Esophagus squamous epithelium (tissue), 5 donors: ENCODE data around the gene RAMP3. TPM values are rescaled to one million over a fixed set of nuclear protein-coding genes. Genes with fewer than 3 reads are reported as not detected.

Experiments
- DNase-seq: peaks from one replicate; lab custom pipeline; 2025; lab: John Stamatoyannopoulos, UW
- H3K27ac ChIP-seq, 4 donors: fragments of 200-600 bp; sonication (generic); one replicate each; pipeline ENCODE4 v1.5.1; 2016 to 2019; ENCODE audit warnings: mild to moderate bottlenecking in 1 of 4
- H3K27me3 ChIP-seq, 4 donors: fragments of 200-600 bp; sonication (generic); 1 replicate in 3 of 4; 2 replicates in 1 of 4; pipeline versions ENCODE4 v1.5.1 to v1.6.0; 2017 to 2021; ENCODE audit warnings: antibody characterized with exemption in 1 of 4
- H3K36me3 ChIP-seq, 3 donors: fragments of 200-600 bp; sonication (generic); one replicate each; pipeline ENCODE4 v1.5.1; 2016 to 2019
- H3K4me1 ChIP-seq, 3 donors: fragments of 200-600 bp; sonication (generic); one replicate each; pipeline ENCODE4 v1.5.1; 2017 to 2019
- H3K4me3 ChIP-seq, 4 donors: fragments of 200-600 bp; sonication (generic); 1 replicate in 3 of 4; 2 replicates in 1 of 4; pipeline ENCODE4 v1.5.1; 2016 to 2019; ENCODE audit warnings: mild to moderate bottlenecking in 2 of 4, moderate library complexity in 1 of 4
- H3K9me3 ChIP-seq, 3 donors: fragments of 200-600 bp; sonication (generic); one replicate each; pipeline ENCODE4 v1.5.1; 2016 to 2019
- CTCF ChIP-seq, 6 experiments: fragments of 450-650 bp in 4 of 6; fragments of 200-600 bp in 2 of 6; sonication (generic) in 2 of 6; IDR thresholded peaks; one replicate each; pipeline ENCODE4 v1.5.1; 2016 to 2019; ENCODE audit warnings: antibody characterized with exemption in 6 of 6, mild to moderate bottlenecking in 4 of 6, moderate library complexity in 4 of 6
- POLR2A ChIP-seq, 4 donors: fragments of 450-650 bp; IDR thresholded peaks; one replicate each; pipeline ENCODE4 v1.6.1; 2017; ENCODE audit warnings: antibody characterized with exemption in 4 of 4, mild to moderate bottlenecking in 4 of 4, moderate library complexity in 3 of 4
- WGBS, 2 donors: methylation state at CpG; one replicate each; pipeline ENCODE4 v1.1.5; 2018; 5-methylcytosine and 5-hydroxymethylcytosine counted together
- intact Hi-C: fragments of 100-400 bp; cut with DNase I; formaldehyde crosslinking; loops from one replicate; pipeline ENCODE4 v1.15.0; 2022
- total RNA-seq, 4 donors: library from RNA; depleted of rRNA; stranded (reverse); fragments of >200 nt; gene quantifications; one replicate each; pipeline ENCODE4 v1.1.0, GENCODE V29; 2016
- donor health status: DM: yes; HTN: yes; CAD: no.

Gene RAMP3
- total RNA-seq, 4 donors from 2014 or later, result 7.1 to 35.9 (median 13.2) TPM

- no peaks in the 10 kb centered on the region for H3K4me1 ChIP-seq
- intact Hi-C loops, result no loop called here
- TF ChIP-seq POLR2A (IDR thresholded peaks at IDR 0.05) (no peak), CTCF (IDR thresholded peaks at IDR 0.05) (no peak)
- H3K27ac ChIP-seq, result no peak overlapping the region
- peaks cover 0 to 13% (median 0%) of the 10 kb centered on the region in 4 donors for H3K27me3 ChIP-seq
- no peaks in the 10 kb centered on the region for H3K9me3 ChIP-seq
- DNase-seq, result no peak
- H3K36me3 ChIP-seq, result no peaks in the 10 kb centered on the region
- no peak overlapping the region for H3K4me3 ChIP-seq
- 100% methylated on average over 4 of the region's 8 CpGs; no CpG with 5 or more reads in 1 of the 2 donors for WGBS, 2 donors
These were observed 24.6 kb downstream of the RAMP3 start for GRCh38 chr7:45181991-45182855.

DNA sequence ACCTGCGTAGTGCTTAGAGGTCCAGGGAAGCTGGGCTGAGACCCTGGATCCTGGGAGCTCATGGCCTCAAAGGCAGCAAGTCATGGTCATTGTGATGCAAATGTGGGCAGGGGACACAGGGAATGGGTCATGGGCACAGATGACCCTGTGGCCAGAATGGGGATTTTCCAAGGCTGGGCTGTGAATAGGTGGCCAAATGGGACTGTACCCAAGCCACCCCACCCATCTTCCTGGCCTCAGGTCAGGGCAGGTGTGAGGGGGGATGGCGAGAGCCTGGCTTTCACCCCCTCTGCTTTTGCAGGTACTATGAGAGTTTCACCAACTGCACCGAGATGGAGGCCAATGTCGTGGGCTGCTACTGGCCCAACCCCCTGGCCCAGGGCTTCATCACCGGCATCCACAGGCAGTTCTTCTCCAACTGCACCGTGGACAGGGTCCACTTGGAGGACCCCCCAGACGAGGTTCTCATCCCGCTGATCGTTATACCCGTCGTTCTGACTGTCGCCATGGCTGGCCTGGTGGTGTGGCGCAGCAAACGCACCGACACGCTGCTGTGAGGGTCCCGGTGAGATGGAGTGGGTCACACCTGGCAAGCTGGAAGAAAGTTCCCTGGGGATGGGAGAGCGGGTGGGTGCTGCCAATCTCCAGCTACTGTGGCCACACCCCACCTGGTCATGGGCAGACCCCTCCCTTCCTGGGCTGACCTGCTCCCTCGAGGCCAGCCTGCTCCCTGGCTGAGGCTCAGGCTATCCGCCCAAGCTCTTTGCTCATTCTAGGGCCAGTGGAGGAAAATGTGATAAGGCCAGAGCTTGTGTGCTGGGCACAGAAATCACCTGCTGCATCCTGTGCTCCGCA lies 25.5 kb downstream of the RAMP3 start:
- no peaks in the 10 kb centered on the region for H3K36me3 ChIP-seq
- H3K9me3 ChIP-seq, result no peaks in the 10 kb centered on the region
- no peak overlapping the region for H3K27ac ChIP-seq
- H3K27me3 ChIP-seq, result peaks cover 0 to 13% (median 0%) of the 10 kb centered on the region in 4 donors
- no peaks in the 10 kb centered on the region for H3K4me1 ChIP-seq
- WGBS, 2 donors, result 44 to 75% methylated on average over 5 to 17 of the region's 21 CpGs
- no peak for TF ChIP-seq CTCF (IDR thresholded peaks at IDR 0.05)
- no peak for TF ChIP-seq POLR2A (IDR thresholded peaks at IDR 0.05)
- intact Hi-C loops, result no loop called here
- no peak for DNase-seq
- no peak overlapping the region for H3K4me3 ChIP-seq

GRCh38 chr7:45183711-45184210 lies 26.2 kb downstream of the RAMP3 start:
- no peak for DNase-seq
- 81 to 85% methylated on average over 3 to 8 of the region's 10 CpGs for WGBS, 2 donors
- intact Hi-C loops, result no loop called here
- Histone ChIP-seq H3K9me3 (no peaks in the 10 kb centered on the region), H3K27ac (no peak overlapping the region), H3K27me3 (peaks cover 0 to 12% (median 0%) of the 10 kb centered on the region in 4 donors), H3K4me3 (no peak overlapping the region), H3K4me1 (no peaks in the 10 kb centered on the region), H3K36me3 (no peaks in the 10 kb centered on the region)
- TF ChIP-seq POLR2A (IDR thresholded peaks at IDR 0.05) (no peak), CTCF (IDR thresholded peaks at IDR 0.05) (no peak)

DNA sequence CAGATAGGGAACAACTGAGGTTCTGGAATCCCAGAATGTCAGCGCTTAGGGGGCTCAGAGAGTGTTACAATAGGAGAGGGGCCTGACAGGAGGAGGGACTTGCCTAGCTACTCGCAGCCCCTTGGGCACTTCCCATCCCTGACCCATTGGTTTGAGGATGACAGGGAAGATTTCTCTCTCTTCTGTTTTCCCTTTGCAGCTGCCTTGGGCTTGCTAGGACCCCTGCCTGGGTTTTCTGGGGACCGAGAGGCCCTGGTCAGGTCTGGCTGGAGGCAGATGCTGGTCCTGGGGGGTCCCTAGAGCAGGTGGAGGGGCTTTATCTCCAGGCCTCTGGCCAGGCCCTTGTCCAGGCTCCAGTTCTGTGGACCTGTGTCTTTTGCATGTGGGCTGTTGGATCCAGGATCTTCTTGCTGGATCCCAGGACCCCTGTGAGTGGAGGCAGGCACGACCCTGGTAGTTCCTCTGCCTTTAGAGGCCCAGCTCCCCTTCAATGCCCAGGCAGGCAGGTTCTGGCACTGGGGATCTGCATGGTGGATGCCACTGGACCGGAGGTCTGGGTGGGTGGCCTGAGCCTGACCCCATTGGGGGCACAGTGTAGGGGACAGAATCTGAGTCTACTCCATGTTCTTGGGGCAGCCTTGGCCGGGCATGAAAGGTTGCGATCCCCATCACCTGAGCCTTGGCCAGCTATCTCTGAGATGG lies 26.9 kb downstream of the RAMP3 start:
- 80 to 81% methylated on average over 2 to 4 of the region's 7 CpGs for WGBS, 2 donors
- no peaks in the 10 kb centered on the region for H3K9me3 ChIP-seq
- H3K36me3 ChIP-seq, result no peaks in the 10 kb centered on the region
- intact Hi-C loops, result no loop called here
- H3K4me1 ChIP-seq, result no peaks in the 10 kb centered on the region
- no peak overlapping the region for H3K27ac ChIP-seq
- peaks cover 0 to 9% (median 0%) of the 10 kb centered on the region in 4 donors for H3K27me3 ChIP-seq
- TF ChIP-seq CTCF (IDR thresholded peaks at IDR 0.05), result no peak
- TF ChIP-seq POLR2A (IDR thresholded peaks at IDR 0.05), result no peak
- no peak overlapping the region for H3K4me3 ChIP-seq
- no peak for DNase-seq
